ENCODE measurements around the gene CPNE5.

- TF ChIP-seq CTCF (conservative IDR thresholded peaks at IDR 0.05; ENCODE audit: low read depth, low read length) = no peak
- TF ChIP-seq EZH2 (IDR thresholded peaks at IDR 0.05; ENCODE audit: low read length, unreplicated experiment) = no peak
Measured at GRCh38 chr6:36797055-36797454, 42.2 kb downstream of the CPNE5 start.
